ENCODE measurements around the gene GTPBP1.

The GTPBP1 gene

DNA sequence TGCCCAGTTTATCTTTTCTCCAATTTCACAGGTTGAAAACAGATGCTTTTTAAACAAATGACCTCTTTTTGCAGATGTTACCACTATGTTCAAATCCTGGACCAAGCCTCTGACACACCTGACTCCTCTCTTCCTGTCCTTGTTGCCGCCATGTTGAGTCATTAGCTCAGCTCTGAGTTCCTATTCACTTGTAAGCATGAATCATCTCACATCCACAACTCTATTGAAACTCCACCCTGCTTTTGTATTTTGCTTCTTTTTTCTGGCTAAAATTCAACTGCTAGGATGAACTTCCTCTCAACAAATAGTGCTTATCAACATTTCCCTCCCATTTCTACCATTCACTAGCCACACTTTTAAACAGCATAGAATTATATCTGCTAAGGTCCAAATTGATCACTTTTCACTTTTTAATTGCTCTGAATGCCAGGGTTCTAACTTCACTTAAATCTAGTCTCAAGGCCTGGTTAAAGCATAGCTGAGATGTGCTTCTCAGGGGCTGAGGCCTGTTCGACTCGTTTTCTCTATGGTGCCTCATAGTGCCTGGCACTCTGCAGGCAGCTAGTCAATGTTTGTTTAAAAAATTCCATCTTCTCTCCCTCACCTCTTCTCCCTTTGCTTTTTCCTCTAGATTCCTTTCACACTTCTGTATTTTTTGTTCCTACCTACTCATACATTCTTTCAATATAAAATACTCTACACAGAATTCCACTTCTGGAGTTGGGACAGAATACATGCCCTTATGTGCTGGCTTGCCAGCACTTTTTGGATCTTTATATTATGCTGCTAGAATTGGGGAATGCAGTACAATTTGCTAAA lies 8.9 kb upstream of the GTPBP1 start:
- DNase-seq (ENCODE audit: low read depth, low spot score): peak; percentile 81
- TF ChIP-seq, protein P1, sequence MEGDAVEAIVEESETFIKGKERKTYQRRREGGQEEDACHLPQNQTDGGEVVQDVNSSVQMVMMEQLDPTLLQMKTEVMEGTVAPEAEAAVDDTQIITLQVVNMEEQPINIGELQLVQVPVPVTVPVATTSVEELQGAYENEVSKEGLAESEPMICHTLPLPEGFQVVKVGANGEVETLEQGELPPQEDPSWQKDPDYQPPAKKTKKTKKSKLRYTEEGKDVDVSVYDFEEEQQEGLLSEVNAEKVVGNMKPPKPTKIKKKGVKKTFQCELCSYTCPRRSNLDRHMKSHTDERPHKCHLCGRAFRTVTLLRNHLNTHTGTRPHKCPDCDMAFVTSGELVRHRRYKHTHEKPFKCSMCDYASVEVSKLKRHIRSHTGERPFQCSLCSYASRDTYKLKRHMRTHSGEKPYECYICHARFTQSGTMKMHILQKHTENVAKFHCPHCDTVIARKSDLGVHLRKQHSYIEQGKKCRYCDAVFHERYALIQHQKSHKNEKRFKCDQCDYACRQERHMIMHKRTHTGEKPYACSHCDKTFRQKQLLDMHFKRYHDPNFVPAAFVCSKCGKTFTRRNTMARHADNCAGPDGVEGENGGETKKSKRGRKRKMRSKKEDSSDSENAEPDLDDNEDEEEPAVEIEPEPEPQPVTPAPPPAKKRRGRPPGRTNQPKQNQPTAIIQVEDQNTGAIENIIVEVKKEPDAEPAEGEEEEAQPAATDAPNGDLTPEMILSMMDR (IDR thresholded peaks at IDR 0.05; ENCODE audit: low read depth, low read length): no peak
- in situ Hi-C loops (cut with HindIII; ENCODE audit: low sequenced_read_pairs): no loop called here
- peak overlapping the region; percentile 8 for H3K4me3 ChIP-seq (ENCODE audit: low read depth, low read length)

GRCh38 chr22:38697425-38698089 lies 8.2 kb upstream of the GTPBP1 start:
- peak; percentile 46 for DNase-seq (ENCODE audit: low read depth, low spot score)
- in situ Hi-C loops (cut with HindIII; ENCODE audit: low sequenced_read_pairs): no loop called here
- TF ChIP-seq, protein P1 (IDR thresholded peaks at IDR 0.05; ENCODE audit: low read depth, low read length): no peak
- H3K4me3 ChIP-seq (ENCODE audit: low read depth, low read length): peak overlapping the region; percentile 12

GRCh38 chr22:38698407-38699094 lies 7.2 kb upstream of the GTPBP1 start:
- H3K4me3 ChIP-seq (ENCODE audit: low read depth, low read length): peak overlapping the region; percentile 79
- in situ Hi-C loops (cut with HindIII; ENCODE audit: low sequenced_read_pairs): no loop called here
- no peak for DNase-seq (ENCODE audit: low read depth, low spot score)
- TF ChIP-seq, protein P1 (IDR thresholded peaks at IDR 0.05; ENCODE audit: low read depth, low read length): no peak

DNA sequence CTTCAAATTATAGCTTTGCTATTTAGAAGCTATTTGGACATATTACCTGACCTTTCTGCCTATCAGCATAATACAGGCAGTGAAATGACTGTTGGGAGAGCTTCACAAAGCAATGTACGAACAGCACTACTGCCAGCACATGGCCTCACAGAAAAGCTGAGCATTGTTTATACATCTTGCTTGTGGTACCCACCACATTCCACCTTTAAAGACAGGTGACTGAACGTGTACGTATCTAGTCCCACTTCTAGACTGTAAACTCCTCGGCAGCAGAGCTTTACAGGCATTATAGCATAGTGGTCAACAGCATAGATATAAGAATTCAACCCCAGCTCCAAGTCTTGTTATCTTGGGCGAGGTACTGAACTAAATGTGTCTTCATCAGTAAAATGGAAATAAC lies 6.6 kb upstream of the GTPBP1 start:
- in situ Hi-C loops (cut with HindIII; ENCODE audit: low sequenced_read_pairs): no loop called here
- TF ChIP-seq, protein P1 (IDR thresholded peaks at IDR 0.05; ENCODE audit: low read depth, low read length): no peak
- no peak for DNase-seq (ENCODE audit: low read depth, low spot score)
- peak overlapping the region; percentile 79 for H3K4me3 ChIP-seq (ENCODE audit: low read depth, low read length)

DNA sequence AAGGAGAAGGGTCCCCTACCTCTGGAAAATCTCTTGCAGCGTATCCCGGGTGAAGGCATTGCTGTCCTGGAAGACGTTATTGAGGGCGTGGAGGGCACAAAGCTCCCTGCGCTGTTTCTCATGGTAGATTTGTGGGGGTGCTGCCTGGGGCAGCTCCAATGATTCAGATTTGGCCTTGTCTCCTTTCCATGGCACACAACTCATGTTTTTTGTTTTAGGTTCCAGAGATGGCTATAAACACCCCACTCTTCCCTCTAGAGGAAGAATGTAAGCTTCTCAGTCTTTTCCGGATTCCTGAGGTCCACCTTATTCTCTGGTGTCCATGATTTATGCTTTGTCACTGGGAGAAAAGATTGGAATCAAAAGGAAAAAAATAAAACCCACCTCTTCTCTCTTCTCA lies 6.0 kb upstream of the GTPBP1 start:
- peak overlapping the region; percentile 79 for H3K4me3 ChIP-seq (ENCODE audit: low read depth, low read length)
- TF ChIP-seq, protein P1 (IDR thresholded peaks at IDR 0.05; ENCODE audit: low read depth, low read length): no peak
- in situ Hi-C loops (cut with HindIII; ENCODE audit: low sequenced_read_pairs): no loop called here
- peak; percentile 44 for DNase-seq (ENCODE audit: low read depth, low spot score)

DNA sequence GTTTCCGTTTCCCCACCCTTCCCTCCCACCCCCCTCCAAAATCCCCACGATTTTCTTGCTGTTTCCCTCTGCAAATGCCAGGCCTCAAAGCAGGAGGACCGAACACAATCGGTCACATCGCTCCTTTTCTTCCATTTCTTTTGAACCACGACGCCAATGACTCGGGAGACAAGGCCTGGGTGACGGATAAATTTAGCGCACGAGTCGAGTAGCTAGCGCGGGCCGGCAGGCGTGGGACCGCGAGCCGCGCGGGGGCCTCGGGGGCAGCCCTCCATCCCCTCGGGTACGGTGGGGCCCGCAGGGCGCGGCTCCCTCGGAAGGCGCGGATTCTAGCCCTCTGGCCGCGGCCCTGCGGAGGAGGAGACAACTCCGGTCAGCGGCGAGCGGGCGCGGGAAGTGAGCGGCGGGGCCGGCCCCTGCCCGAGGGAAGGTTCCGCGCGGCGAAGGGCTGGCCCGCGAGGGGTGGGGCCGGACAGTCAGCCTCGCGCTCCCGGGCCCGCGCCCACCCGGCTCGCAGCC lies 5.4 kb upstream of the GTPBP1 start:
- peak; percentile 33 for DNase-seq (ENCODE audit: low read depth, low spot score)
- in situ Hi-C loops (cut with HindIII; ENCODE audit: low sequenced_read_pairs): no loop called here
- peak overlapping the region; percentile 79 for H3K4me3 ChIP-seq (ENCODE audit: low read depth, low read length)
- TF ChIP-seq, protein P1 (IDR thresholded peaks at IDR 0.05; ENCODE audit: low read depth, low read length): no peak
